Panc1 (cell line): ENCODE measurements around the gene TWIST2. TPM values are rescaled to one million over a fixed set of nuclear protein-coding genes. Genes with fewer than 3 reads are reported as not detected.

Experiments
- ATAC-seq: fragments of 200-7000 bp; cut with Tn5 transposase; 2 replicates; pipeline ENCODE4 v1.9.1; 2020; ENCODE audit warnings: mild to moderate bottlenecking, moderate library complexity
- BruUV-seq: library from RNA; stranded (reverse); fragments of 400-500 nt; replicated peaks from 2 replicates; lab custom pipeline; 2021; lab: Mats Ljungman, UMichigan
- CTCF ChIA-PET: fragments of 300-600 bp; sonication (Branson Sonifier 250); formaldehyde crosslinking; loops from one replicate; lab custom pipeline; 2022; ENCODE audit warnings: antibody characterized with exemption; lab: Charles Lee
- POLR2A ChIA-PET: fragments of 300-600 bp; sonication (Branson Sonifier 250); formaldehyde crosslinking; loops from one replicate; lab custom pipeline; 2022; ENCODE audit warnings: antibody characterized with exemption; lab: Charles Lee
- DNase-seq: peaks from one replicate; pipeline ENCODE4 v3.0.0-alpha.2; 2010; ENCODE audit warnings: low read depth, low spot score
- H3K27ac ChIP-seq: 2 replicates; pipeline ENCODE4 v1.5.1; 2011; ENCODE audit warnings: mild to moderate bottlenecking, low read length, inconsistent platforms
- H3K27me3 ChIP-seq: fragments of 200-500 bp; sonication (Bioruptor generic); 2 replicates; pipeline ENCODE4 v1.6.0; 2014; ENCODE audit warnings: low read length, inconsistent platforms; ENCODE audit not compliant: control insufficient read depth, insufficient read depth
- H3K36me3 ChIP-seq: fragments of 200-500 bp; sonication (Bioruptor generic); 2 replicates; pipeline ENCODE4 v1.5.1; 2014; ENCODE audit warnings: inconsistent platforms, mild to moderate bottlenecking, low read length, moderate library complexity; ENCODE audit not compliant: control insufficient read depth, insufficient read depth
- H3K4me1 ChIP-seq: 2 replicates; pipeline ENCODE4 v1.5.1; 2011; ENCODE audit warnings: inconsistent platforms, mild to moderate bottlenecking, low read length, moderate library complexity; ENCODE audit not compliant: control insufficient read depth, insufficient read depth
- H3K4me3 ChIP-seq, 2 experiments: 2 replicates each; pipeline ENCODE4 v1.5.1; 2011 to 2012; ENCODE audit warnings: low read depth in 2 of 2, low read length in 2 of 2, mild to moderate bottlenecking in 2 of 2, inconsistent platforms in 1 of 2, moderate library complexity in 1 of 2
- H3K9me3 ChIP-seq: fragments of 200-500 bp; sonication (Bioruptor generic); 2 replicates; pipeline ENCODE4 v1.5.1; 2014; ENCODE audit warnings: low read depth, mild to moderate bottlenecking, inconsistent platforms, low read length, moderate library complexity; ENCODE audit not compliant: control insufficient read depth, insufficient read depth
- POLR2AphosphoS5 ChIP-seq: IDR thresholded peaks from 2 replicates; pipeline ENCODE4 v1.6.1; 2012; ENCODE audit warnings: mild to moderate bottlenecking, low read depth, low read length, moderate library complexity
- REST ChIP-seq, 2 experiments: IDR thresholded peaks; 2 replicates each; pipeline ENCODE4 v1.6.1; 2011 to 2012; ENCODE audit warnings: low read depth in 2 of 2, control low read depth in 1 of 2, low read length in 1 of 2, mild to moderate bottlenecking in 1 of 2, moderate library complexity in 1 of 2; ENCODE audit not compliant: insufficient read depth in 1 of 2
- SIN3A ChIP-seq: IDR thresholded peaks from 2 replicates; pipeline ENCODE4 v1.6.1; 2012; ENCODE audit warnings: low read depth, mild to moderate bottlenecking, low read length, moderate library complexity, borderline replicate concordance; ENCODE audit not compliant: insufficient read depth
- TCF7L2 ChIP-seq: IDR thresholded peaks from 2 replicates; pipeline ENCODE4 v1.6.1; 2011; ENCODE audit warnings: mild to moderate bottlenecking, low read depth, low read length, inconsistent platforms
- in situ Hi-C: cut with HindIII; loops from 2 replicates; pipeline ENCODE4 v1.10.0; 2016; ENCODE audit warnings: low sequenced_read_pairs, low pct_unique_long_range_greater_than_20kb
- intact Hi-C: fragments of 100-400 bp; cut with micrococcal nuclease; formaldehyde crosslinking; loops from one replicate; pipeline ENCODE4 v1.10.0; 2022; ENCODE audit not compliant: unreplicated experiment
- total RNA-seq: library from RNA; stranded (reverse); gene quantifications from one replicate; pipeline ENCODE4 v1.2.1, GENCODE V29; 2021; ENCODE audit not compliant: unreplicated experiment
- TF ChIP-seq, protein P1 (sequence below): fragments of 450-650 bp; IDR thresholded peaks from 2 replicates; pipeline ENCODE4 v1.5.1; 2017; ENCODE audit warnings: mild to moderate bottlenecking

The TWIST2 gene
- total RNA-seq, 1 experiment from 2014 or later = 4.2 TPM

GRCh38 chr2:238853218-238853617 is 5.3 kb downstream of the TWIST2 start:
- Histone ChIP-seq H3K27me3 (no peaks in the 10 kb centered on the region), H3K36me3 (no peaks in the 10 kb centered on the region), H3K4me1 (peaks cover 6% of the 10 kb centered on the region), H3K4me3 (no peak overlapping the region), H3K9me3 (no peaks in the 10 kb centered on the region), H3K27ac (no peak overlapping the region)
- ChIA-PET CTCF (no interaction called here), POLR2A (no interaction called here)
- intact Hi-C loops = no loop called here
- in situ Hi-C loops = no loop called here
- no TSS peak for BruUV-seq
- no peak for DNase-seq
- TF ChIP-seq REST (IDR thresholded peaks at IDR 0.05; ENCODE audit: insufficient read depth in 1 of 2, low read depth in 2 of 2, low read length in 1 of 2) = no peak
- TF ChIP-seq POLR2AphosphoS5 = no peak
- TF ChIP-seq, protein P1, sequence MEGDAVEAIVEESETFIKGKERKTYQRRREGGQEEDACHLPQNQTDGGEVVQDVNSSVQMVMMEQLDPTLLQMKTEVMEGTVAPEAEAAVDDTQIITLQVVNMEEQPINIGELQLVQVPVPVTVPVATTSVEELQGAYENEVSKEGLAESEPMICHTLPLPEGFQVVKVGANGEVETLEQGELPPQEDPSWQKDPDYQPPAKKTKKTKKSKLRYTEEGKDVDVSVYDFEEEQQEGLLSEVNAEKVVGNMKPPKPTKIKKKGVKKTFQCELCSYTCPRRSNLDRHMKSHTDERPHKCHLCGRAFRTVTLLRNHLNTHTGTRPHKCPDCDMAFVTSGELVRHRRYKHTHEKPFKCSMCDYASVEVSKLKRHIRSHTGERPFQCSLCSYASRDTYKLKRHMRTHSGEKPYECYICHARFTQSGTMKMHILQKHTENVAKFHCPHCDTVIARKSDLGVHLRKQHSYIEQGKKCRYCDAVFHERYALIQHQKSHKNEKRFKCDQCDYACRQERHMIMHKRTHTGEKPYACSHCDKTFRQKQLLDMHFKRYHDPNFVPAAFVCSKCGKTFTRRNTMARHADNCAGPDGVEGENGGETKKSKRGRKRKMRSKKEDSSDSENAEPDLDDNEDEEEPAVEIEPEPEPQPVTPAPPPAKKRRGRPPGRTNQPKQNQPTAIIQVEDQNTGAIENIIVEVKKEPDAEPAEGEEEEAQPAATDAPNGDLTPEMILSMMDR = no peak
- TF ChIP-seq TCF7L2 = no peak
- TF ChIP-seq SIN3A = no peak
- no peak for ATAC-seq

DNA sequence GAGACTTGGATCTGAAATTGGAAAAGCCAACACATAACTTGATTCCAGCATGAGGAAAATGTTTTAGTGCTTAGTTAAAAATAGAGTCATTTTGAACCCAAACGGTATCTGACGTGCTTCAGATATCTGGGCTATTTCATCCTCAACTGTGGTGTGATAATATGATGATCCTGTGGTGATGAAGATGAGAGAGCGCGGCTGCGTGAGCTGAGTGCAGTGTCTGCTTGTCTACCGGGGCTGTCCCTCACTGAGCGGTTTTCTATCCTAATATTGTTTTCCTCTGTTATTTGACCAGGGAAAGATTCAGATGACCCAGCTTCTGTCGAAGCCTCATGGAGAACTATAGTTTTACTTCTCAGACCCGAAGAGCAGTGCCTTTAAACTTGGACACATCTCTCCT is 5.8 kb downstream of the TWIST2 start:
- BruUV-seq = no TSS peak
- POLR2A ChIA-PET = no interaction called here
- CTCF ChIA-PET = no interaction called here

GRCh38 chr2:238854246-238854645 is 6.4 kb downstream of the TWIST2 start:
- no peak for ATAC-seq
- ChIA-PET CTCF (no interaction called here), POLR2A (no interaction called here)
- intact Hi-C loops = no loop called here
- Histone ChIP-seq H3K4me3 (no peak overlapping the region), H3K9me3 (no peaks in the 10 kb centered on the region), H3K4me1 (peaks cover 6% of the 10 kb centered on the region), H3K27ac (peak overlapping the region; percentile 46; the same call in 1 of the 2 replicates), H3K36me3 (no peaks in the 10 kb centered on the region), H3K27me3 (no peaks in the 10 kb centered on the region)
- no TSS peak for BruUV-seq
- DNase-seq = no peak
- TF ChIP-seq POLR2AphosphoS5 (no peak), TCF7L2 (no peak), SIN3A (no peak), REST (IDR thresholded peaks at IDR 0.05; ENCODE audit: insufficient read depth in 1 of 2, low read depth in 2 of 2, low read length in 1 of 2) (no peak)
- TF ChIP-seq, protein P1 = no peak
- in situ Hi-C loops = no loop called here

More for the DNA sequence above, 5.8 kb downstream of the TWIST2 start:
- TF ChIP-seq TCF7L2 = no peak
- no peak for TF ChIP-seq SIN3A
- no peak for TF ChIP-seq POLR2AphosphoS5
- intact Hi-C loops = no loop called here
- Histone ChIP-seq H3K9me3 (no peaks in the 10 kb centered on the region), H3K36me3 (no peaks in the 10 kb centered on the region), H3K4me1 (peaks cover 6% of the 10 kb centered on the region), H3K27me3 (no peaks in the 10 kb centered on the region), H3K27ac (no peak overlapping the region; the same call in 1 of the 2 replicates), H3K4me3 (no peak overlapping the region)
- DNase-seq = no peak
- in situ Hi-C loops = no loop called here
- ATAC-seq = no peak
